ENCODE data around the gene JAM3. TPM values are rescaled to one million over a fixed set of nuclear protein-coding genes. Genes with fewer than 3 reads are reported as not detected.

Gene JAM3
- total RNA-seq, 1 experiment from 2014 or later = 45.4 TPM

DNA sequence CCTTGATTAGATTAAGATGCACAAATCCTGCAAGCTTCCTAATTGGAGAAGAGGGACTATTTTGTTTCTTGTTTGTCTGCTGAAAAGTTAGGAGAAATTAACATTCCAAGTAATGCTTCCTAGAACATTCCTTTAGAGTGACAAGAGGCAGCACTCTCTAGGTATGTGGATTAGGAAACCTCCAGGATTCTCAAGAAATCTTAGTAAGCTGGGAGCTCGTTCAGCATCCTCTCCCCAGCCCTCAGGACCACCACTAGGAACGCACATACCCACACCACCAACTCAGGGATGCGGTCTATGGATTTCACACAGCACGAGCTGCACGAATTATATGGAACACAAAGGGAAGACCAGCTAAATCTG lies 102.0 kb downstream of the JAM3 start:
- POLR2A ChIA-PET = no interaction called here
- ATAC-seq = no peak
- CTCF ChIA-PET = no interaction called here
- H3K27me3 ChIP-seq (ENCODE audit: control insufficient read depth, insufficient read depth, low read length) = no peaks in the 10 kb centered on the region
- BruUV-seq (replicated peaks) = no TSS peak
- no peak overlapping the region for H3K4me3 ChIP-seq (ENCODE audit: low read depth in 2 of 2, low read length in 2 of 2)
- no peaks in the 10 kb centered on the region for H3K4me1 ChIP-seq (ENCODE audit: control insufficient read depth, insufficient read depth, low read length)
- peaks cover 11% of the 10 kb centered on the region for H3K36me3 ChIP-seq (ENCODE audit: control insufficient read depth, insufficient read depth, low read length)
- H3K27ac ChIP-seq (ENCODE audit: low read length) = no peak overlapping the region
- TF ChIP-seq SIN3A (IDR thresholded peaks at IDR 0.05; ENCODE audit: borderline replicate concordance, insufficient read depth, low read depth, low read length) (no peak), REST (IDR thresholded peaks at IDR 0.05; ENCODE audit: insufficient read depth in 1 of 2, low read depth in 2 of 2, low read length in 1 of 2) (no peak), TCF7L2 (IDR thresholded peaks at IDR 0.05; ENCODE audit: low read depth, low read length) (no peak), POLR2AphosphoS5 (IDR thresholded peaks at IDR 0.05; ENCODE audit: low read depth, low read length) (no peak)
- TF ChIP-seq, protein P1, sequence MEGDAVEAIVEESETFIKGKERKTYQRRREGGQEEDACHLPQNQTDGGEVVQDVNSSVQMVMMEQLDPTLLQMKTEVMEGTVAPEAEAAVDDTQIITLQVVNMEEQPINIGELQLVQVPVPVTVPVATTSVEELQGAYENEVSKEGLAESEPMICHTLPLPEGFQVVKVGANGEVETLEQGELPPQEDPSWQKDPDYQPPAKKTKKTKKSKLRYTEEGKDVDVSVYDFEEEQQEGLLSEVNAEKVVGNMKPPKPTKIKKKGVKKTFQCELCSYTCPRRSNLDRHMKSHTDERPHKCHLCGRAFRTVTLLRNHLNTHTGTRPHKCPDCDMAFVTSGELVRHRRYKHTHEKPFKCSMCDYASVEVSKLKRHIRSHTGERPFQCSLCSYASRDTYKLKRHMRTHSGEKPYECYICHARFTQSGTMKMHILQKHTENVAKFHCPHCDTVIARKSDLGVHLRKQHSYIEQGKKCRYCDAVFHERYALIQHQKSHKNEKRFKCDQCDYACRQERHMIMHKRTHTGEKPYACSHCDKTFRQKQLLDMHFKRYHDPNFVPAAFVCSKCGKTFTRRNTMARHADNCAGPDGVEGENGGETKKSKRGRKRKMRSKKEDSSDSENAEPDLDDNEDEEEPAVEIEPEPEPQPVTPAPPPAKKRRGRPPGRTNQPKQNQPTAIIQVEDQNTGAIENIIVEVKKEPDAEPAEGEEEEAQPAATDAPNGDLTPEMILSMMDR (IDR thresholded peaks at IDR 0.05) = no peak
- in situ Hi-C loops (cut with HindIII; ENCODE audit: low pct_unique_long_range_greater_than_20kb, low sequenced_read_pairs) = no loop called here
- no peak for DNase-seq (ENCODE audit: low read depth, low spot score)
- no peaks in the 10 kb centered on the region for H3K9me3 ChIP-seq (ENCODE audit: control insufficient read depth, insufficient read depth, low read depth, low read length)
- intact Hi-C loops (cut with micrococcal nuclease; ENCODE audit: unreplicated experiment) = no loop called here

DNA sequence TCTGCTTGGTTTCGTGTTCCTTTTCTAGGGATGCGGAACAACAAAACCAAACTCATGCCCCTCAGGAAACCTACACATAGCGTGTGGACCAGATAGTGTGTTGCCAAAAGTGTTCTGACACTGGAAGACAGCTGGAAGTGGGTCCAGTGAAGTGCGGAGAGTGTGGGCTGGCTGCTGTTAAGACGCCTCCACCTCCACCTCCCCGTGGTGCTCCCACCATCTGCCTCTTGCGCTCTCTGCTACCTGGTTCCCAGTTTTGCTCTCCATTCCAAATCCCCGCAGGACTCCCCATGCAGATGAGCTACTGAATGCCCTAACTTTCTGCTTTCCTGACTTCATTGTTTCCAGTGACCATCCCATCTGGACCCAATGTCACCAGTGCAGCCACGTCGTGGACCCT lies 103.1 kb downstream of the JAM3 start:
- DNase-seq (ENCODE audit: low read depth, low spot score) = no peak
- no TSS peak for BruUV-seq (replicated peaks)
- Histone ChIP-seq H3K36me3 (ENCODE audit: control insufficient read depth, insufficient read depth, low read length) (peaks cover 17% of the 10 kb centered on the region), H3K27ac (ENCODE audit: low read length) (no peak overlapping the region), H3K4me3 (ENCODE audit: low read depth in 2 of 2, low read length in 2 of 2) (no peak overlapping the region), H3K9me3 (ENCODE audit: control insufficient read depth, insufficient read depth, low read depth, low read length) (no peaks in the 10 kb centered on the region), H3K4me1 (ENCODE audit: control insufficient read depth, insufficient read depth, low read length) (no peaks in the 10 kb centered on the region), H3K27me3 (ENCODE audit: control insufficient read depth, insufficient read depth, low read length) (no peaks in the 10 kb centered on the region)
- intact Hi-C loops (cut with micrococcal nuclease; ENCODE audit: unreplicated experiment) = no loop called here
- no peak for ATAC-seq
- CTCF ChIA-PET = no interaction called here
- POLR2A ChIA-PET = no interaction called here
- in situ Hi-C loops (cut with HindIII; ENCODE audit: low pct_unique_long_range_greater_than_20kb, low sequenced_read_pairs) = no loop called here
- TF ChIP-seq SIN3A (IDR thresholded peaks at IDR 0.05; ENCODE audit: borderline replicate concordance, insufficient read depth, low read depth, low read length) (no peak), REST (IDR thresholded peaks at IDR 0.05; ENCODE audit: insufficient read depth in 1 of 2, low read depth in 2 of 2, low read length in 1 of 2) (no peak), TCF7L2 (IDR thresholded peaks at IDR 0.05; ENCODE audit: low read depth, low read length) (no peak), POLR2AphosphoS5 (IDR thresholded peaks at IDR 0.05; ENCODE audit: low read depth, low read length) (no peak)
- TF ChIP-seq, protein P1 (IDR thresholded peaks at IDR 0.05) = no peak
